DOHH2 (cell line): ENCODE data around the gene TRAK1.

Experiments used
- H3F3A ChIP-seq: fragments of 200-600 bp; sonication (generic), shearing (Covaris generic); 2 replicates; pipeline ENCODE4 v1.6.0; 2016; ENCODE audit warnings: antibody characterized with exemption, mild to moderate bottlenecking; ENCODE audit not compliant: control insufficient read depth, insufficient read depth
- H3K27ac ChIP-seq: fragments of 200-600 bp; sonication (generic); 2 replicates; pipeline ENCODE4 v1.5.1; 2014; ENCODE audit warnings: low read depth, mild to moderate bottlenecking, low read length, moderate library complexity
- H3K27me3 ChIP-seq: fragments of 200-600 bp; sonication (generic); 2 replicates; pipeline ENCODE4 v1.6.1; 2014; ENCODE audit warnings: mild to moderate bottlenecking, low read length, mixed read lengths; ENCODE audit not compliant: control insufficient read depth
- H3K36me3 ChIP-seq: fragments of 200-600 bp; sonication (generic); 2 replicates; pipeline ENCODE4 v1.6.1; 2014; ENCODE audit warnings: mild to moderate bottlenecking, low read length, moderate library complexity, mixed read lengths; ENCODE audit not compliant: control insufficient read depth
- H3K4me1 ChIP-seq: fragments of 200-600 bp; sonication (generic); 2 replicates; pipeline ENCODE4 v1.6.1; 2014; ENCODE audit warnings: mild to moderate bottlenecking, low read length, mixed read lengths; ENCODE audit not compliant: control insufficient read depth
- H3K4me2 ChIP-seq: fragments of 200-600 bp; sonication (generic); 2 replicates; pipeline ENCODE4 v1.6.0; 2014; ENCODE audit warnings: mild to moderate bottlenecking, low read length, moderate library complexity
- H3K4me3 ChIP-seq: fragments of 200-600 bp; sonication (generic); 2 replicates; pipeline ENCODE4 v1.5.1; 2014; ENCODE audit warnings: mild to moderate bottlenecking, low read length, mixed read lengths
- H3K79me2 ChIP-seq: fragments of 200-600 bp; sonication (generic); 2 replicates; pipeline ENCODE4 v1.6.1; 2014; ENCODE audit warnings: mild to moderate bottlenecking, low read length, mixed read lengths; ENCODE audit not compliant: control insufficient read depth
- H3K9me2 ChIP-seq: fragments of 200-600 bp; sonication (generic); replicated peaks from 2 replicates; pipeline ENCODE4 v1.6.1; 2014; ENCODE audit warnings: mild to moderate bottlenecking, low read length, mixed read lengths; ENCODE audit not compliant: control insufficient read depth
- H3K9me3 ChIP-seq: fragments of 200-600 bp; sonication (generic); 2 replicates; pipeline ENCODE4 v1.6.1; 2014; ENCODE audit warnings: antibody characterized with exemption, low read length, mixed read lengths; ENCODE audit not compliant: control insufficient read depth, insufficient read depth
- H4K20me1 ChIP-seq: fragments of 200-600 bp; sonication (generic); 2 replicates; pipeline ENCODE4 v1.6.0; 2014; ENCODE audit warnings: low read depth, mild to moderate bottlenecking, antibody characterized with exemption, low read length, moderate library complexity; ENCODE audit not compliant: control insufficient read depth, insufficient read depth
- CTCF ChIP-seq: fragments of 200-600 bp; sonication (generic); IDR thresholded peaks from one replicate; pipeline ENCODE4 v1.5.1; 2014; ENCODE audit warnings: antibody characterized with exemption, mild to moderate bottlenecking, low read depth, low read length; ENCODE audit not compliant: poor library complexity, severe bottlenecking
- EZH2phosphoT487 ChIP-seq: fragments of 200-600 bp; sonication (generic); IDR thresholded peaks from 2 replicates; pipeline ENCODE4 v1.6.1; 2017; ENCODE audit warnings: borderline replicate concordance, mild to moderate bottlenecking, antibody characterized with exemption, low read length, moderate library complexity, mixed read lengths

The TRAK1 gene

GRCh38 chr3:42081838-42082473 lies 9.2 kb upstream of the TRAK1 start:
- TF ChIP-seq EZH2phosphoT487: no peak
- no peak for TF ChIP-seq CTCF
- H3K4me2 ChIP-seq: peak overlapping the region; percentile 23
- H3K27me3 ChIP-seq: no peaks in the 10 kb centered on the region
- no peak overlapping the region for H3K4me3 ChIP-seq
- H3K4me1 ChIP-seq: peaks cover 54% of the 10 kb centered on the region
- H3F3A ChIP-seq: no peaks in the 10 kb centered on the region
- H3K9me3 ChIP-seq: no peaks in the 10 kb centered on the region
- H4K20me1 ChIP-seq: 0 out of 2 replicates have a peak, but pooled peaks cover 5% of the 10 kb centered on the region
- no peak overlapping the region for H3K27ac ChIP-seq
- H3K36me3 ChIP-seq: peaks cover 7% of the 10 kb centered on the region
- H3K9me2 ChIP-seq: no peaks in the 10 kb centered on the region
- H3K79me2 ChIP-seq: peaks cover 99% of the 10 kb centered on the region

- no peak overlapping the region for H3K4me3 ChIP-seq
- peaks cover 100% of the 10 kb centered on the region for H3K79me2 ChIP-seq
- no peaks in the 10 kb centered on the region for H4K20me1 ChIP-seq
- H3K27ac ChIP-seq: no peak overlapping the region
- no peaks in the 10 kb centered on the region for H3K9me3 ChIP-seq
- H3F3A ChIP-seq: no peaks in the 10 kb centered on the region
- no peaks in the 10 kb centered on the region for H3K9me2 ChIP-seq
- no peak for TF ChIP-seq CTCF
- no peak for TF ChIP-seq EZH2phosphoT487
- H3K4me1 ChIP-seq: peaks cover 35% of the 10 kb centered on the region
- no peak overlapping the region for H3K4me2 ChIP-seq
- no peaks in the 10 kb centered on the region for H3K27me3 ChIP-seq
- H3K36me3 ChIP-seq: peaks cover 33% of the 10 kb centered on the region
Observed at GRCh38 chr3:42084586-42084985, 6.6 kb upstream of the TRAK1 start.

- Histone ChIP-seq H3K27ac (no peak overlapping the region), H3K36me3 (peaks cover 46% of the 10 kb centered on the region), H3K9me2 (no peaks in the 10 kb centered on the region), H3K9me3 (no peaks in the 10 kb centered on the region), H3F3A (no peaks in the 10 kb centered on the region), H3K4me3 (no peak overlapping the region), H4K20me1 (no peaks in the 10 kb centered on the region), H3K4me1 (peaks cover 26% of the 10 kb centered on the region), H3K27me3 (no peaks in the 10 kb centered on the region), H3K79me2 (peaks cover 99% of the 10 kb centered on the region), H3K4me2 (no peak overlapping the region)
- TF ChIP-seq EZH2phosphoT487: no peak
- TF ChIP-seq CTCF: no peak
Observed at GRCh38 chr3:42085641-42086376, 5.3 kb upstream of the TRAK1 start.
